Measurements from ENCODE around the gene CCNJ. TPM values are rescaled to one million over a fixed set of nuclear protein-coding genes. Genes with fewer than 3 reads are reported as not detected.

The CCNJ gene
- total and polyA plus RNA-seq, 2 donors (not counting 1 experiment from before 2014, with no cell fraction given), result 2.8 to 8.9 TPM

DNA sequence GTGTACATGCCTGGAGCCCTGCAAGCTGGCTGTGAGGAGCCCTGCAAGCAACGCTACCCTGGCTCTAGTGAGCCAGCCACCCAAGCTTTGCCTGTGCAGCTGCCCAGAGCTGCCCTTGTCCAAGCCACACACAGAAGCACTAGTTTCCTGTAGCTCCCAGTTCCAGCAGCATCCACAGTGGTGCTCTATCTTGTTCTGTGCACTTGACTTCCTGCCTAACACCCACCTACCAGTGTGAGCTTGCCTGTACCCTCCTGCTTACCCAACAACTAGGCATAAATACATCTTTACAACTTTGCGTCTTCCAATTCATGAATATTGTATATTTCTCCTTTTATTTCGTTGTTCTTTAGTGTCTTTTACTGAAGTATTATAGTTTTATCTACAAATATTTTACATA, 54.5 kb downstream of the CCNJ start:
- peaks cover 0 to 60% (median 35%) of the 10 kb centered on the region in 4 experiments for H3K27me3 ChIP-seq (replicated peaks in 1 of 4; ENCODE audit: control extremely low read depth in 1 of 4, control insufficient read depth in 3 of 4, insufficient read depth in 4 of 4, low read length in 3 of 4)

DNA sequence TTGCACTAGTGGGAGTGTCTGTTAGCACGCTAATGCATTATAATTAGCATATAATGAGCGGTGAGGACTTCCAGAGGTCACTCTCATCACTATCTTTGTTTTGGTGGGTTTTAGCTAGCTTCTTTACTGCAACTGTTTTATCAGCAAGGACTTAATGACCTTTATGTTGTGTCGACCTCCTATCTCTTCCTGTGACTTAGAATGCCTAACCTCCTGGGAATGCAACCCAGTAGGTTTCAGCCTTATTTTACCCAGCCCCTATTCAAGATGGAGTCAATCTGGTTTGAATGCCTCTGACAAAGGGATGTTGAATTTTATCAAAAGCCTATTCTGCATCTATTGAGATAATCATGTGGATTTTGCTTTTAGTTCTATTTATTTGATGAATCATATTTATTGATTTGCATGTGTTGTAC, 64.2 kb downstream of the CCNJ start:
- Histone ChIP-seq H3K27ac (ENCODE audit: low read length in 2 of 2) (no peak overlapping the region), H2AFZ (ENCODE audit: insufficient read depth, low read depth, low read length, poor library complexity, severe bottlenecking) (no peak overlapping the region), H3K36me3 (replicated peaks in 1 of 2; ENCODE audit: control extremely low read depth in 1 of 2, control insufficient read depth in 1 of 2, extremely low read depth in 1 of 2, insufficient read depth in 2 of 2, low read length in 1 of 2) (no peaks in the 10 kb centered on the region), H3K4me3 (ENCODE audit: control extremely low read depth in 1 of 5, extremely low read depth in 1 of 5, insufficient read depth in 1 of 5, low read depth in 2 of 5, low read length in 4 of 5) (no peak overlapping the region), H3K4me1 (ENCODE audit: control insufficient read depth in 2 of 2, insufficient read depth in 2 of 2, low read length in 2 of 2) (no peaks in the 10 kb centered on the region), H3K4me2 (replicated peaks; ENCODE audit: low read depth, low read length, poor library complexity, severe bottlenecking) (no peak overlapping the region), H3K27me3 (replicated peaks in 1 of 4; ENCODE audit: control extremely low read depth in 1 of 4, control insufficient read depth in 3 of 4, insufficient read depth in 4 of 4, low read length in 3 of 4) (peaks cover 0 to 46% (median 16%) of the 10 kb centered on the region in 4 experiments), H3K9ac (ENCODE audit: low read length) (no peak overlapping the region), H3K79me2 (ENCODE audit: control insufficient read depth, insufficient read depth, low read length) (no peaks in the 10 kb centered on the region), H4K20me1 (ENCODE audit: control insufficient read depth, insufficient read depth, low read length, poor library complexity, severe bottlenecking) (no peaks in the 10 kb centered on the region), H3K9me3 (ENCODE audit: control extremely low read depth in 1 of 3, control insufficient read depth in 2 of 3, insufficient read depth in 1 of 3, low read length in 2 of 3) (peaks cover 0 to 6% (median 2%) of the 10 kb centered on the region in 3 donors)
- TF ChIP-seq, protein P1, sequence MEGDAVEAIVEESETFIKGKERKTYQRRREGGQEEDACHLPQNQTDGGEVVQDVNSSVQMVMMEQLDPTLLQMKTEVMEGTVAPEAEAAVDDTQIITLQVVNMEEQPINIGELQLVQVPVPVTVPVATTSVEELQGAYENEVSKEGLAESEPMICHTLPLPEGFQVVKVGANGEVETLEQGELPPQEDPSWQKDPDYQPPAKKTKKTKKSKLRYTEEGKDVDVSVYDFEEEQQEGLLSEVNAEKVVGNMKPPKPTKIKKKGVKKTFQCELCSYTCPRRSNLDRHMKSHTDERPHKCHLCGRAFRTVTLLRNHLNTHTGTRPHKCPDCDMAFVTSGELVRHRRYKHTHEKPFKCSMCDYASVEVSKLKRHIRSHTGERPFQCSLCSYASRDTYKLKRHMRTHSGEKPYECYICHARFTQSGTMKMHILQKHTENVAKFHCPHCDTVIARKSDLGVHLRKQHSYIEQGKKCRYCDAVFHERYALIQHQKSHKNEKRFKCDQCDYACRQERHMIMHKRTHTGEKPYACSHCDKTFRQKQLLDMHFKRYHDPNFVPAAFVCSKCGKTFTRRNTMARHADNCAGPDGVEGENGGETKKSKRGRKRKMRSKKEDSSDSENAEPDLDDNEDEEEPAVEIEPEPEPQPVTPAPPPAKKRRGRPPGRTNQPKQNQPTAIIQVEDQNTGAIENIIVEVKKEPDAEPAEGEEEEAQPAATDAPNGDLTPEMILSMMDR (IDR thresholded peaks at IDR 0.05), result no peak
- intact Hi-C loops (cut with micrococcal nuclease), result no loop called here
- DNase-seq (no peak), ATAC-seq (ENCODE audit: low read depth) (no peak)
- CTCF ChIA-PET, result no interaction called here
- WGBS (ENCODE audit: insufficient coverage), result no CpG with 5 or more reads among the region's 3 CpGs
- peaks cover 68% of the 10 kb centered on the region for H3K27me3 Mint-ChIP-seq
- H3K9me3 Mint-ChIP-seq (ENCODE audit: insufficient read depth), result peaks cover 8% of the 10 kb centered on the region
- no peaks in the 10 kb centered on the region for H3K4me1 Mint-ChIP-seq
- H3K27ac Mint-ChIP-seq, result no peak overlapping the region
- H3K4me3 Mint-ChIP-seq, result no peak overlapping the region
- POLR2A ChIA-PET, result no interaction called here

More for the DNA sequence above, 54.5 kb downstream of the CCNJ start:
- ATAC-seq (ENCODE audit: low read depth) (no peak), DNase-seq (no peak)
- intact Hi-C loops (cut with micrococcal nuclease), result no loop called here
- H3K9me3 Mint-ChIP-seq (ENCODE audit: insufficient read depth), result no peaks in the 10 kb centered on the region
- TF ChIP-seq EZH2 (IDR thresholded peaks at IDR 0.05; ENCODE audit: borderline replicate concordance, insufficient read depth, low read depth, low read length, poor library complexity, severe bottlenecking), result no peak
- TF ChIP-seq, protein P1 (IDR thresholded peaks at IDR 0.05), result no peak
- Histone ChIP-seq H3K36me3 (replicated peaks in 1 of 2; ENCODE audit: control extremely low read depth in 1 of 2, control insufficient read depth in 1 of 2, extremely low read depth in 1 of 2, insufficient read depth in 2 of 2, low read length in 1 of 2) (no peaks in the 10 kb centered on the region), H3K9me3 (ENCODE audit: control extremely low read depth in 1 of 3, control insufficient read depth in 2 of 3, insufficient read depth in 1 of 3, low read length in 2 of 3) (no peaks in the 10 kb centered on the region), H3K4me1 (ENCODE audit: control insufficient read depth in 2 of 2, insufficient read depth in 2 of 2, low read length in 2 of 2) (no peaks in the 10 kb centered on the region), H4K20me1 (ENCODE audit: control insufficient read depth, insufficient read depth, low read length, poor library complexity, severe bottlenecking) (no peaks in the 10 kb centered on the region), H3K79me2 (ENCODE audit: control insufficient read depth, insufficient read depth, low read length) (no peaks in the 10 kb centered on the region), H3K27ac (ENCODE audit: low read length in 2 of 2) (no peak overlapping the region), H3K4me3 (ENCODE audit: control extremely low read depth in 1 of 5, extremely low read depth in 1 of 5, insufficient read depth in 1 of 5, low read depth in 2 of 5, low read length in 4 of 5) (no peak overlapping the region), H2AFZ (ENCODE audit: insufficient read depth, low read depth, low read length, poor library complexity, severe bottlenecking) (no peak overlapping the region), H3K4me2 (replicated peaks; ENCODE audit: low read depth, low read length, poor library complexity, severe bottlenecking) (no peak overlapping the region), H3K9ac (ENCODE audit: low read length) (no peak overlapping the region)
- CTCF ChIA-PET, result interaction anchor here (0.8 kb wide), 1 partner anchor 81 kb away, joined by 3 read pairs; no protein-coding TSS in a partner anchor
- no peak overlapping the region for H3K4me3 Mint-ChIP-seq
- peaks cover 76% of the 10 kb centered on the region for H3K27me3 Mint-ChIP-seq
- 100% methylated on average over 1 of the region's 3 CpGs for WGBS (ENCODE audit: insufficient coverage)
- H3K4me1 Mint-ChIP-seq, result peaks cover 3% of the 10 kb centered on the region
- POLR2A ChIA-PET, result no interaction called here
- no peak overlapping the region for H3K27ac Mint-ChIP-seq

Small RNA genes within 50 kb of the gene (small RNA-seq; reads per million reads assigned to genes)
- gene MIR3157 (ENCODE audit: insufficient read length, low read depth, low replicate concordance), result 1.7 reads per million

Other genes with a start within 250 kb of the CCNJ start
- 1.2 and 2.1 TPM in 2 replicates for gene CC2D2B, start 135.6 kb upstream of the CCNJ start, total RNA-seq
- 0.58 and 0.70 TPM in 2 replicates for gene CC2D2B, start 135.6 kb upstream of the CCNJ start, polyA plus RNA-seq
- gene ZNF518A, start 86.7 kb downstream of the CCNJ start, total RNA-seq, result 33.5 and 34.8 TPM in 2 replicates
- 7.9 and 9.2 TPM in 2 replicates for gene ZNF518A, start 86.7 kb downstream of the CCNJ start, polyA plus RNA-seq
- 205 and 210 TPM in 2 replicates for gene BLNK, start 228.0 kb downstream of the CCNJ start, total RNA-seq
- 150 and 153 TPM in 2 replicates for gene BLNK, start 228.0 kb downstream of the CCNJ start, polyA plus RNA-seq

Measured in B cell (primary cell).